IMR-90 (cell line): ENCODE results near the gene OR4B1. TPM values are rescaled to one million over a fixed set of nuclear protein-coding genes. Genes with fewer than 3 reads are reported as not detected.

Experiments used
- ATAC-seq: fragments of 200-7000 bp; cut with Tn5 transposase; 2 replicates; pipeline ENCODE4 v1.9.1; 2020; ENCODE audit warnings: low read depth, mild to moderate bottlenecking, moderate library complexity
- Bru-seq: library from RNA; stranded (reverse); fragments of 400-500 nt; gene quantifications from one replicate; lab custom pipeline; 2021; lab: Mats Ljungman, UMichigan
- BruChase-seq, 2 experiments: library from RNA; stranded (reverse); fragments of 400-500 nt; gene quantifications; one replicate each; lab custom pipeline; 2021; lab: Mats Ljungman, UMichigan
- BruUV-seq: library from RNA; stranded (reverse); fragments of 400-500 nt; replicated peaks from 2 replicates; lab custom pipeline; 2021; lab: Mats Ljungman, UMichigan
- CTCF ChIA-PET: fragments of 300-600 bp; formaldehyde crosslinking; extraction: SDS; loops from one replicate; lab custom pipeline; 2021; ENCODE audit warnings: antibody characterized with exemption; lab: Yijun Ruan, JAX
- POLR2A ChIA-PET: fragments of 300-600 bp; sonication (Branson Sonifier 250); formaldehyde crosslinking; loops from one replicate; lab custom pipeline; 2022; ENCODE audit warnings: antibody characterized with exemption; ENCODE audit not compliant: unreplicated experiment; lab: Charles Lee
- DNase-seq: peaks from one replicate; pipeline ENCODE4 v3.0.0; 2013
- H2AFZ ChIP-seq: replicated peaks from 2 replicates; pipeline ENCODE3; 2013; ENCODE audit warnings: low read length, mild to moderate bottlenecking; ENCODE audit not compliant: poor library complexity
- H2AK5ac ChIP-seq: 2 replicates; pipeline ENCODE4 v1.6.1; 2013; ENCODE audit warnings: low read depth, low read length, inconsistent platforms
- H2AK9ac ChIP-seq: replicated peaks from 2 replicates; pipeline ENCODE3; 2013; ENCODE audit warnings: mild to moderate bottlenecking, low read depth, low read length, moderate library complexity; ENCODE audit not compliant: poor library complexity
- H2BK120ac ChIP-seq: 2 replicates; pipeline ENCODE4 v1.6.1; 2013; ENCODE audit warnings: low read depth, low read length, inconsistent platforms
- H2BK15ac ChIP-seq: 3 replicates; pipeline ENCODE4 v1.6.1; 2013; ENCODE audit warnings: low read depth, low read length, inconsistent platforms
- H2BK20ac ChIP-seq: 2 replicates; pipeline ENCODE4 v1.6.1; 2013; ENCODE audit warnings: low read depth, mild to moderate bottlenecking, inconsistent platforms, low read length, moderate library complexity
- H2BK5ac ChIP-seq: 2 replicates; pipeline ENCODE4 v1.6.1; 2013; ENCODE audit warnings: mild to moderate bottlenecking, low read depth, low read length, inconsistent platforms; ENCODE audit not compliant: poor library complexity, severe bottlenecking
- H3K14ac ChIP-seq: replicated peaks from 2 replicates; pipeline ENCODE4 v1.6.1; 2013; ENCODE audit warnings: low read depth, low read length, inconsistent platforms
- H3K18ac ChIP-seq: 2 replicates; pipeline ENCODE4 v1.6.1; 2013; ENCODE audit warnings: low read depth, low read length, control low read depth
- H3K23ac ChIP-seq: 2 replicates; pipeline ENCODE4 v1.6.1; 2013; ENCODE audit warnings: low read depth, low read length, inconsistent platforms
- H3K27ac ChIP-seq: 2 replicates; pipeline ENCODE4 v1.5.1; 2013; ENCODE audit warnings: mild to moderate bottlenecking, control low read depth, low read length; ENCODE audit not compliant: insufficient read depth
- H3K27me3 ChIP-seq: 2 replicates; pipeline ENCODE4 v1.6.1; 2013; ENCODE audit warnings: low read length; ENCODE audit not compliant: control insufficient read depth, insufficient read depth
- H3K36me3 ChIP-seq: 2 replicates; pipeline ENCODE4 v1.6.1; 2013; ENCODE audit warnings: low read length, mixed read lengths; ENCODE audit not compliant: control insufficient read depth, insufficient read depth
- H3K4ac ChIP-seq: 2 replicates; pipeline ENCODE4 v1.6.1; 2013; ENCODE audit warnings: low read depth, low read length, inconsistent platforms
- H3K4me1 ChIP-seq: 2 replicates; pipeline ENCODE4 v1.6.1; 2013; ENCODE audit warnings: low read length, mixed read lengths; ENCODE audit not compliant: control insufficient read depth, insufficient read depth
- H3K4me2 ChIP-seq: 2 replicates; pipeline ENCODE4 v1.6.1; 2013; ENCODE audit warnings: low read depth, mild to moderate bottlenecking, control low read depth, low read length, moderate library complexity
- H3K4me3 ChIP-seq: 2 replicates; pipeline ENCODE4 v1.5.1; 2013; ENCODE audit warnings: low read depth, mild to moderate bottlenecking, control low read depth, low read length, moderate library complexity; ENCODE audit not compliant: insufficient read depth
- H3K56ac ChIP-seq: 2 replicates; pipeline ENCODE4 v1.6.1; 2013; ENCODE audit warnings: low read length, inconsistent platforms; ENCODE audit not compliant: insufficient read depth; ENCODE audit errors: extremely low read depth
- H3K79me1 ChIP-seq, 2 experiments: 2 replicates each; pipeline ENCODE4 v1.6.1; 2013; ENCODE audit warnings: low read length in 2 of 2, inconsistent platforms in 1 of 2, low read depth in 1 of 2
- H3K9ac ChIP-seq: 2 replicates; pipeline ENCODE4 v1.6.1; 2013; ENCODE audit warnings: low read depth, low read length, control low read depth
- H3K9me1 ChIP-seq: 2 replicates; pipeline ENCODE4 v1.6.1; 2013; ENCODE audit warnings: low read length, inconsistent platforms; ENCODE audit not compliant: insufficient read depth
- H3K9me3 ChIP-seq: 2 replicates; pipeline ENCODE4 v1.6.1; 2013; ENCODE audit warnings: low read length; ENCODE audit not compliant: control insufficient read depth, insufficient read depth
- H4K20me1 ChIP-seq: 2 replicates; pipeline ENCODE4 v1.6.1; 2013; ENCODE audit warnings: low read length, inconsistent platforms; ENCODE audit not compliant: insufficient read depth
- H4K5ac ChIP-seq: 2 replicates; pipeline ENCODE4 v1.6.1; 2013; ENCODE audit warnings: mild to moderate bottlenecking, low read depth, low read length, control low read depth
- H4K8ac ChIP-seq, 2 experiments: 2 replicates each; pipeline ENCODE4 v1.6.1; 2013; ENCODE audit warnings: low read depth in 2 of 2, low read length in 2 of 2, control low read depth in 1 of 2, inconsistent platforms in 1 of 2
- H4K91ac ChIP-seq: 2 replicates; pipeline ENCODE4 v1.6.1; 2013; ENCODE audit warnings: low read depth, low read length, inconsistent platforms; ENCODE audit not compliant: insufficient read depth
- BHLHE40 ChIP-seq: fragments of 150-350 bp; IDR thresholded peaks from 2 replicates; pipeline ENCODE4 v1.6.1; 2016; ENCODE audit warnings: mild to moderate bottlenecking, low read depth, low read length
- CEBPB ChIP-seq: IDR thresholded peaks from 2 replicates; pipeline ENCODE4 v1.6.1; 2012; ENCODE audit warnings: low read depth, low read length, improper control_type of control experiment
- CHD1 ChIP-seq: IDR thresholded peaks from 2 replicates; pipeline ENCODE4 v1.6.1; 2012; ENCODE audit warnings: low read depth, low read length, improper control_type of control experiment
- FOS ChIP-seq: fragments of 150-350 bp; IDR thresholded peaks from 2 replicates; pipeline ENCODE4 v1.6.1; 2016; ENCODE audit warnings: low read depth, low read length
- MAFK ChIP-seq: IDR thresholded peaks from 2 replicates; pipeline ENCODE4 v1.6.1; 2012; ENCODE audit warnings: low read depth, low read length, improper control_type of control experiment
- MAZ ChIP-seq: IDR thresholded peaks from 2 replicates; pipeline ENCODE4 v1.6.1; 2012; ENCODE audit warnings: low read depth, mild to moderate bottlenecking, low read length, improper control_type of control experiment, moderate library complexity, borderline replicate concordance
- MXI1 ChIP-seq: IDR thresholded peaks from 2 replicates; pipeline ENCODE4 v1.6.1; 2012; ENCODE audit warnings: low read depth, mild to moderate bottlenecking, low read length, moderate library complexity, borderline replicate concordance
- RAD21 ChIP-seq: IDR thresholded peaks from 2 replicates; pipeline ENCODE4 v1.6.1; 2012; ENCODE audit warnings: low read length, improper control_type of control experiment
- RCOR1 ChIP-seq: IDR thresholded peaks from 2 replicates; pipeline ENCODE4 v1.6.1; 2012; ENCODE audit warnings: mild to moderate bottlenecking, low read length, improper control_type of control experiment; ENCODE audit not compliant: insufficient replicate concordance
- RFX5 ChIP-seq: IDR thresholded peaks from 2 replicates; pipeline ENCODE4 v1.8.0; 2012; ENCODE audit warnings: low read depth, mild to moderate bottlenecking, low read length, moderate library complexity
- SMC3 ChIP-seq: fragments of 150-350 bp; IDR thresholded peaks from 2 replicates; pipeline ENCODE4 v1.6.1; 2016; ENCODE audit warnings: low read depth, mild to moderate bottlenecking, antibody characterized with exemption, low read length, moderate library complexity
- WGBS, 2 experiments: methylation state at CpG; one replicate each; pipeline versions ENCODE4 v1.1.5 to v1.1.7; 2013; ENCODE audit warnings: missing lambda C conversion rate in 2 of 2; ENCODE audit not compliant: insufficient read length in 1 of 2; ENCODE audit errors: extremely low coverage in 2 of 2; 5-methylcytosine and 5-hydroxymethylcytosine counted together
- dilution Hi-C: fragments of 300-500 bp; cut with HindIII; formaldehyde crosslinking; loops from one replicate; pipeline ENCODE4 v1.14.3; 2018; ENCODE audit warnings: low sequenced_read_pairs; ENCODE audit not compliant: unreplicated experiment
- in situ Hi-C: fragments of 300-500 bp; cut with MboI; formaldehyde crosslinking; loops from 3 replicates; pipeline ENCODE4 v1.14.3; 2019; ENCODE audit warnings: low sequenced_read_pairs, inconsistent platforms, mixed read lengths
- intact Hi-C: fragments of 100-400 bp; cut with micrococcal nuclease; formaldehyde crosslinking; loops from 2 replicates; pipeline ENCODE4 v1.10.0; 2022
- long read RNA-seq: library from polyadenylated mRNA; unstranded; transcript quantifications from one replicate; pipeline ENCODE4 v2.0.0, GENCODE V29; 2021; ENCODE audit not compliant: unreplicated experiment
- polyA plus RNA-seq, 3 experiments: library from polyadenylated mRNA; depleted of rRNA; stranded (reverse); fragments of >200 nt; gene quantifications; 2 replicates each; pipeline ENCODE4 v1.2.3, GENCODE V29; 2012; ENCODE audit warnings: low replicate concordance in 1 of 3
- total RNA-seq: library from RNA; depleted of rRNA; stranded (reverse); fragments of >200 nt; gene quantifications from 2 replicates; pipeline ENCODE4 v1.2.3, GENCODE V29; 2012; rRNA removed
- TF ChIP-seq, protein P1 (sequence below): fragments of 150-350 bp; IDR thresholded peaks from 2 replicates; pipeline ENCODE4 v1.6.1; 2016; ENCODE audit warnings: low read depth, mild to moderate bottlenecking, low read length, moderate library complexity, borderline replicate concordance
- TF ChIP-seq, protein P2 (sequence below): fragments of 150-350 bp; IDR thresholded peaks from 2 replicates; pipeline ENCODE4 v1.6.1; 2017; ENCODE audit warnings: mild to moderate bottlenecking, antibody characterized with exemption, low read length, low read depth
- TF ChIP-seq, protein P3 (sequence below): conservative IDR thresholded peaks from 2 replicates; pipeline ENCODE4 v1.5.1; 2012; ENCODE audit warnings: mild to moderate bottlenecking, low read depth, low read length, improper control_type of control experiment

Gene OR4B1, protein sequence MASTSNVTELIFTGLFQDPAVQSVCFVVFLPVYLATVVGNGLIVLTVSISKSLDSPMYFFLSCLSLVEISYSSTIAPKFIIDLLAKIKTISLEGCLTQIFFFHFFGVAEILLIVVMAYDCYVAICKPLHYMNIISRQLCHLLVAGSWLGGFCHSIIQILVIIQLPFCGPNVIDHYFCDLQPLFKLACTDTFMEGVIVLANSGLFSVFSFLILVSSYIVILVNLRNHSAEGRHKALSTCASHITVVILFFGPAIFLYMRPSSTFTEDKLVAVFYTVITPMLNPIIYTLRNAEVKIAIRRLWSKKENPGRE
- total RNA-seq (not detected in 2 replicates), polyA plus RNA-seq (2012; rRNA removed) (not detected in 2 replicates), Bru-seq, nascent RNA (not detected), BruChase-seq, experiment 1, labeled RNA remaining after a 6-hour chase (not detected), BruChase-seq, experiment 2, labeled RNA remaining after a 2-hour chase (not detected)
- polyA plus RNA-seq (2012; cell fraction: cytosol; rRNA removed), result not detected in 2 replicates
- not detected in 2 replicates for polyA plus RNA-seq (2012; cell fraction: nucleus; rRNA removed; ENCODE audit: low replicate concordance)
- long read RNA-seq, result 0 reads

DNA sequence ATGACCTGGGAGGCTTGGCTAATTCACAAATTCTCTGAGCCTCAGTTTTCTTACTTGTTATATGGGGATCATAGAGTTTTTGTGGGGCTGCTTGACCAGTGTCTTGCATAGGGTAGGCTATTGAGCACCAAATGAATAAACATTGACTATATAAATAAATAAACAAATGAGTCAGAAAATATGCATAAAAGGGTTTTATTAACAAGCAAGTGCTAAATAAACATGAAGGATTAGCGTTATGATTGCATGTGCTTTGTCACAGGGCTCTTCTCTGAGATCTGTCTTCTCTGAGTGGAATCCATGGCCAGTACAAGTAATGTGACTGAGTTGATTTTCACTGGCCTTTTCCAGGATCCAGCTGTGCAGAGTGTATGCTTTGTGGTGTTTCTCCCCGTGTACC, at the start of gene OR4B1:
TSS of gene OR4B1 (plus strand) at position 301 of the 400 bp plus-strand sequence. CDS start at position 301, 0 bp downstream.
- BruUV-seq, result no TSS peak
- no peak within 1 kb of the TSS for H3K18ac ChIP-seq
- dilution Hi-C loops, result no loop called here
- H3K9ac ChIP-seq, result no peak within 1 kb of the TSS
- H2AK5ac ChIP-seq, result no peak within 1 kb of the TSS
- no peak within 1 kb of the TSS for H2BK20ac ChIP-seq
- no peak within 1 kb of the TSS for H2BK5ac ChIP-seq
- no peak within 1 kb of the TSS for H3K4me3 ChIP-seq
- H4K5ac ChIP-seq, result no peak within 1 kb of the TSS
- H4K91ac ChIP-seq, result no peak within 1 kb of the TSS
- ATAC-seq, result no peak
- no peaks in the 10 kb centered on the region for H3K9me3 ChIP-seq
- H3K79me1 ChIP-seq, result no peaks in the 10 kb centered on the region
- H3K9me1 ChIP-seq, result no peaks in the 10 kb centered on the region
- POLR2A ChIA-PET, result no interaction called here
- no peak within 1 kb of the TSS for H3K23ac ChIP-seq
- H4K8ac ChIP-seq, result no peak within 1 kb of the TSS
- no peaks in the 10 kb centered on the region for H3K36me3 ChIP-seq
- TF ChIP-seq, protein P1, sequence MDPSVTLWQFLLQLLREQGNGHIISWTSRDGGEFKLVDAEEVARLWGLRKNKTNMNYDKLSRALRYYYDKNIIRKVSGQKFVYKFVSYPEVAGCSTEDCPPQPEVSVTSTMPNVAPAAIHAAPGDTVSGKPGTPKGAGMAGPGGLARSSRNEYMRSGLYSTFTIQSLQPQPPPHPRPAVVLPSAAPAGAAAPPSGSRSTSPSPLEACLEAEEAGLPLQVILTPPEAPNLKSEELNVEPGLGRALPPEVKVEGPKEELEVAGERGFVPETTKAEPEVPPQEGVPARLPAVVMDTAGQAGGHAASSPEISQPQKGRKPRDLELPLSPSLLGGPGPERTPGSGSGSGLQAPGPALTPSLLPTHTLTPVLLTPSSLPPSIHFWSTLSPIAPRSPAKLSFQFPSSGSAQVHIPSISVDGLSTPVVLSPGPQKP, result no peak
- TF ChIP-seq RFX5 (no peak), RAD21 (no peak), RCOR1 (no peak), FOS (no peak), BHLHE40 (no peak), MAZ (no peak), CHD1 (no peak), SMC3 (no peak), CEBPB (no peak), MAFK (no peak), MXI1 (no peak)
- TF ChIP-seq, protein P2, sequence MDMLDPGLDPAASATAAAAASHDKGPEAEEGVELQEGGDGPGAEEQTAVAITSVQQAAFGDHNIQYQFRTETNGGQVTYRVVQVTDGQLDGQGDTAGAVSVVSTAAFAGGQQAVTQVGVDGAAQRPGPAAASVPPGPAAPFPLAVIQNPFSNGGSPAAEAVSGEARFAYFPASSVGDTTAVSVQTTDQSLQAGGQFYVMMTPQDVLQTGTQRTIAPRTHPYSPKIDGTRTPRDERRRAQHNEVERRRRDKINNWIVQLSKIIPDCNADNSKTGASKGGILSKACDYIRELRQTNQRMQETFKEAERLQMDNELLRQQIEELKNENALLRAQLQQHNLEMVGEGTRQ, result no peak
- TF ChIP-seq, protein P3, sequence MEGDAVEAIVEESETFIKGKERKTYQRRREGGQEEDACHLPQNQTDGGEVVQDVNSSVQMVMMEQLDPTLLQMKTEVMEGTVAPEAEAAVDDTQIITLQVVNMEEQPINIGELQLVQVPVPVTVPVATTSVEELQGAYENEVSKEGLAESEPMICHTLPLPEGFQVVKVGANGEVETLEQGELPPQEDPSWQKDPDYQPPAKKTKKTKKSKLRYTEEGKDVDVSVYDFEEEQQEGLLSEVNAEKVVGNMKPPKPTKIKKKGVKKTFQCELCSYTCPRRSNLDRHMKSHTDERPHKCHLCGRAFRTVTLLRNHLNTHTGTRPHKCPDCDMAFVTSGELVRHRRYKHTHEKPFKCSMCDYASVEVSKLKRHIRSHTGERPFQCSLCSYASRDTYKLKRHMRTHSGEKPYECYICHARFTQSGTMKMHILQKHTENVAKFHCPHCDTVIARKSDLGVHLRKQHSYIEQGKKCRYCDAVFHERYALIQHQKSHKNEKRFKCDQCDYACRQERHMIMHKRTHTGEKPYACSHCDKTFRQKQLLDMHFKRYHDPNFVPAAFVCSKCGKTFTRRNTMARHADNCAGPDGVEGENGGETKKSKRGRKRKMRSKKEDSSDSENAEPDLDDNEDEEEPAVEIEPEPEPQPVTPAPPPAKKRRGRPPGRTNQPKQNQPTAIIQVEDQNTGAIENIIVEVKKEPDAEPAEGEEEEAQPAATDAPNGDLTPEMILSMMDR, result no peak
- H3K27ac ChIP-seq, result no peak within 1 kb of the TSS
- H3K4me2 ChIP-seq, result no peak within 1 kb of the TSS
- H4K20me1 ChIP-seq, result no peaks in the 10 kb centered on the region
- no peak within 1 kb of the TSS for H3K56ac ChIP-seq
- no CpG with 5 or more reads among the region's 2 CpGs for WGBS, 2 experiments
- intact Hi-C loops, result no loop called here
- H3K27me3 ChIP-seq, result no peaks in the 10 kb centered on the region; the same call in 1 of the 2 replicates
- H2BK15ac ChIP-seq, result no peak within 1 kb of the TSS
- no peak within 1 kb of the TSS for H3K14ac ChIP-seq
- CTCF ChIA-PET, result no interaction called here
- no peak within 1 kb of the TSS for H2BK120ac ChIP-seq
- no peak within 1 kb of the TSS for H2AFZ ChIP-seq
- no peak within 1 kb of the TSS for H3K4ac ChIP-seq
- H3K4me1 ChIP-seq, result no peaks in the 10 kb centered on the region
- no peak for DNase-seq
- no peak within 1 kb of the TSS for H2AK9ac ChIP-seq
- in situ Hi-C loops, result no loop called here
